HG03066 (cell line): ENCODE measurements around the gene STRN4.
"Not testable (repeated sequence)": the region's sequence is repeated elsewhere in the genome, so short reads cannot be mapped to it uniquely, and the experiment has no call there.

Experiments
- ATAC-seq: cut with Tn5 transposase; IDR thresholded peaks from one replicate; pipeline ENCODE4 v1.9.1; 2021; ENCODE audit warnings: low read depth; ENCODE audit not compliant: unreplicated experiment

The STRN4 gene

DNA sequence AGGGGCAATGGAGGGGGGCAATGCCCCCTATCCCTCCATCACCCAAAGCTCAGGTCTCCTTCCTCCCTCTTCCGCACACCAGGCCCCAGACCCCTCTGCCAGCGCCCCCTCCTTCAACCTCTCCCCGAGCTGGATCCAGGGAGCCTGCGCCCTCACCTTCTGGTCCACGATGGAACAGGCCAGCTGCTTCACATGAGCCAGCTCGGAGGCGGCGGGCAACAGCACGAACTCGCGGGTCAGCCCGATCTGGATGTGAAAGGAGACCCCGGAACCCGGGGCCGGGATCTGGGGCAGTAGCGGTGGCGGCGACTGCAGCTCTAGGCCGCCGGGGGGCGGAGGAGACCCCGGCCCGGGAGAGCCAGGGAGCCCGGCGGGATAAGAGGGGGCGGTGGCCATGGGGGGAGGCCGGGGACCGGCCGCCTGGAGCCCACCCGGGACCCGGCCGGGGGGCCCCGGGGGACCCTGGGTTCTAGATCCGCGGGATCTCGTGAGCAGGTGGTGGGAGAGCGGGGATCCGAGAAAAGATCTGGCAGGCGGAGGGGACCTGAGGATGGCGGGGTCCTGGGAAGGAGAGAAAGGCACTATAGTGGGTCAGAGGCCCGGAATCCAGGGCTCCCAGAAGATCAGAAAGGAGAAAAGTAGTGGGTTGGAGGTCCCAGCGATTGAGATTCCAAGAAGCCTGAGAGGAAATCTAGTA, 30.1 kb downstream of the STRN4 start:
- ATAC-seq, result no peak

DNA sequence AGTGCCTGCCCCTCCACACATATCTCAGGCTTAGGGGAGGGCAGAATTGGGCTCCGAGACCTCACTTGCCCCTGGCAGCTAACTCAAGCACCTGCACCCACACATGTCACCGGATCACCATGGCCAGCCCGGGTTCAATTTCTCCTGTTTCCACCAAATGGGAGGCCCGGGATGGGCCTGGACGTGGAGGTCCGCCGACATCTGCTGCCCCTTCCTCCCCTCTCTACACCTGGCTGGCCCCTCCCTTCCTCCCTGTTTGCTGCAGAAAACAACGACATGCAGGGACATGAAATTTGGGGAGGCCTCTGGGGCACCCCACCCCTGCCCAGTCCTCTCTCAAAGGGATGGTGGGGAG, 30.7 kb downstream of the STRN4 start:
- no peak for ATAC-seq

DNA sequence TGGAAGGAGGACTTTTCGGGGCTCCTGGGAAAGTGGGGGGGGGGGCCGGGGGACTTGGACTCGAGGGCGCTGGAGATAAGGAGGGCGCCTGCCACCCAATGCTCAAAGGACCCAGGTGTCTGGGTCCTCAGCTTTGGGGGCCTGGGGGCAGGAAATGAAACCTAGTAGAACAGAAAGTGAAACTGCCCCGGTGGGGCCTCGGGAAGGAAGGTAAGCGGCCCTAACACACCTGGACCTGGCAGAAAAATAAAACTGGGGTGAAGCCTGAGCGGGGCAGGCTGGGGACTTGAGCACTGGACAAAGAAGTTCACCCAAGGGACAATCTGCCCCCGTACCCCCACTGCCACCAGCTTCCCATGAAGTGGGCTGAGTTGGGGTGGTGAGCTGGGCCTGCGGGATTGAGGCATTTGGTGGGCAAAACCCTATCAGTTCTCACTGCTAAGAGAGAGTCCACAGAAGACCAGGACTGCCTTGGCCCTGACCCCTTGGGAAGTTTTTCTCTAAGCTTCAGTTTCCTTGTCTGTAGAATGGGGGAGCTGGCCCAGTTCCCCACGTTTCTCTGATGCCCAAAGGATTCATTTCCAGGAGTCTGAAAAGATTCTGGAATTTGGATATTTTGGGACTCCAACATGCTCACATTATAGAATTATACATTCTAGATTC, 31.7 kb downstream of the STRN4 start:
- ATAC-seq, result no peak

DNA sequence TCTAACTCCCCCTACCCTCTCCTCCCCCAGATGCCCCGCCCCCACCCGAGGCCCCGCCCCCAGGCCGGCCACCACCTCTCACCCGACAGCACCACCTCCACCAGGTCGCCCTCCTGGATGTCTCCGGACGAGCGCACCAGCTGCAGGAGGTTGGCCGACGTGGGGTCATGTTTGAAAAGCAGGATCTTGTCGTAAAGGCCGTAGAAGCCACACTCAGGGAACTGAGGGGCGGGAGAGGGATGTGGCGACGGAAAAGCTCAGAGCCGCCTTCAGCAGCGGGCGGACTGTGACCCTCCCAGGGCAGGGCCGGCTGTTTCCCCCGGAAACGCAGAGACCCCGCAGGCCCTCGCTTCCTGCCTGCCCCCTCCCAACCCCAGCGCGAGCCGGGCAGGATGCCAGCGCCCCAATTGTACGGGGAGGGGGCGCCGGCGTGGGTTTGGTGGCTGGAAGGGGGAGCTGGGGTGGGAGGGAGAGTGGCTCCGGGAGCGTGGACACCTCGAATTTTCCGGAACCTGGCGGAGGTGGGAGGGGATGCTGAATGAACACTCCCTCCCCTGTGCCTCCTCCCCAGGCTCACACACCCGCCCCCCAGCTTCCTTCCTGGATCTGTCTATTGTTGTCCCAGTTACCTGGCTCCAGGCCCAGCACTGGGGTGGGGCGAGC, 32.3 kb downstream of the STRN4 start:
- ATAC-seq, result no peak

DNA sequence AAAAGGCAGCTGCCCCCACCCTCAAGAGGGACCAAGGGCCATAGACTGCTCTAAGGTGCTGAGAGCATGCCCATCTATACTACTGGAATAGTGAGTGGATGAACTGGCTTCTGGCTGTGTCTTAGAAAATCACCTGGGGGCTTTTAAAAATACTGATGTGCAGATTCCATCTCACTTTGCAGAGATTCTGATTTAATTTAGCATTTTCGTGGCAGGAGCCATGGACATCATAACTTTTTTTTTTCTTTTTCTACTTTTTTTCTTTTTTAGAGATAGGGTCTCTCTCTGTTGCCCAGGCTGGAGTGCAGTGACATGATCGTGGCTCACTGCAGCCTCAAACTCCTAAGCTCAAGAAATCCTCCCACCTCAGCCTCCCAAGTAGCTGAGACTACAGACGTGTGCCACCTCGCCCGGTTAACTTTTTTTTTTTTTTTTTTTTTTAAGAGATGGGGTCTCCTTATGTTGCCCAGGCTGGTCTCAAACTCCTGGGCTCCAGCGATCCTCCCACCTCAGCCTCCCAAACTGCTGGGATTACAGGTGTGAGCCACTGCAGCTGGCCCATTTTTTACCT, 33.4 kb downstream of the STRN4 start:
- ATAC-seq, result not testable (repeated sequence)

DNA sequence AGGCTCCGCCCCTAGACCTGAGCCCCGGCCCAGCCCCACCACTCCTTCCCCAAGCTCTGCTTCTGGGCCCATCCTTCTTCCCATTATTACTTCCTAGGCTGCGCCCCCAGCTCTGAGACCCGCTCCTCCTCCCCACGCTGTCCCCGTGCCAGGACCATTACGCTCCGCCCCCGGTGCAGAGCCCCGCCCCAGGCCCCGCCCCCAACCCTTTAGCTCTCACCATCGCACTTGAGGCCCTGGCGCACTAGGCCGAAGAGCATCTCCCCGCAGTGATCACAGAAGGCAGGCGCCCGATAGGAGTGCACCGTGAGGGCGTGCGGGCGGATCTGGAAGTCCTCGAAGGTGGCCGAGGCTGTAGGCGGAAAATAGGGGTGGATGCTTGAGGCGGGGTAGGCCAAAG, 35.6 kb downstream of the STRN4 start:
- ATAC-seq, result no peak

DNA sequence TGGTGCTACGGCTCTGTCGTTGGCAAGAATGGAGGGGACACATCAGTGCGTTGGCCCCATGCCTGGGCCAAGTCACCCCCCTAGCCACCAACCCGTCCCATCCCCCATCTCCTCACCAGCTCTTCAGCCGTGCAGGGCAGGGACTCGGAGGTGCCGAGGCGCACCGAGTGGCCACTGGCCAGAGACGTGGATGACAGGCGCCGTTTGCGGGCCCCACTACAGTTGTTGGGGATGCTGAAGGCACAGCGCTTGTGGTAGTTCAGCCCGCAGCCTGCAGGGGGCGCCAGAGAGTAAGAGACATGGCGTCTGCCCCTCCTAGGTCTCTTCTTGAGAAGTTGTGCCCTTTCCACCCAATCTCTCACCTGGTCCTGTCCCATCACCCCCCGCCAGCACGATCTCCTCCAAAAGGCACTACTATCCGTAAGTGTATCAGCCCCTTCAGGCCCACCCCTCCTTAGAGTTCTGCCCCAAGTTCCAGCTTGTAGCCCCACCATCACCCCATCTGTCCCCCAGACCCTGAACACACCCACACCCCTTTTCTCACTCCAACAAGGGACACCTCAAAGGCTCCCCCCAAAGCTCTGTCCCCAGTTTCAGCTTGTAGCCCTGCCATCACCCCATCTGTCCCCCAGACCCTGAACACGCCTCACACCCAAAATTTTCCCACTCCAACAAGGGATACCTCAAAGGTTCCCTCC, 41.7 kb downstream of the STRN4 start:
- ATAC-seq, result no peak

DNA sequence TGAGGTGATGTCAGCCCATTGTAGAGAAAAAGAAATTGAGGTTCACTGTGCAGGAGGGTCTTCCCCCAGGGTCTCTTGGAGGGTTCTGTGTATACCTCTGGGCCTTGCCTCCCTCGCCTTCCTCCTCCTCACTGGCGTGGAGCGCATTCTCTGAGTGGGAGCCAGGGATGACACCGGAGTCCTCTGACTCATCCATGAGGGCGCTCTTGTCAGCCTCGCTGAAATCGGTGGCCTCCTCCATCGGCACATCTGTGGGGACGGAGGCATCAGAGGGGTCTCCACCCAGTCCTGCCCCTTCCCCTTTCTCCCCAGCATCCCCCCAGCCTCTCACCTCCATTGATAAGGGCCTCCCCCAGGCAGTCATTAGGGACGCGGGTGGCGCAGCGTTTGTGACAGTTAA, 45.5 kb downstream of the STRN4 start:
- no peak for ATAC-seq

DNA sequence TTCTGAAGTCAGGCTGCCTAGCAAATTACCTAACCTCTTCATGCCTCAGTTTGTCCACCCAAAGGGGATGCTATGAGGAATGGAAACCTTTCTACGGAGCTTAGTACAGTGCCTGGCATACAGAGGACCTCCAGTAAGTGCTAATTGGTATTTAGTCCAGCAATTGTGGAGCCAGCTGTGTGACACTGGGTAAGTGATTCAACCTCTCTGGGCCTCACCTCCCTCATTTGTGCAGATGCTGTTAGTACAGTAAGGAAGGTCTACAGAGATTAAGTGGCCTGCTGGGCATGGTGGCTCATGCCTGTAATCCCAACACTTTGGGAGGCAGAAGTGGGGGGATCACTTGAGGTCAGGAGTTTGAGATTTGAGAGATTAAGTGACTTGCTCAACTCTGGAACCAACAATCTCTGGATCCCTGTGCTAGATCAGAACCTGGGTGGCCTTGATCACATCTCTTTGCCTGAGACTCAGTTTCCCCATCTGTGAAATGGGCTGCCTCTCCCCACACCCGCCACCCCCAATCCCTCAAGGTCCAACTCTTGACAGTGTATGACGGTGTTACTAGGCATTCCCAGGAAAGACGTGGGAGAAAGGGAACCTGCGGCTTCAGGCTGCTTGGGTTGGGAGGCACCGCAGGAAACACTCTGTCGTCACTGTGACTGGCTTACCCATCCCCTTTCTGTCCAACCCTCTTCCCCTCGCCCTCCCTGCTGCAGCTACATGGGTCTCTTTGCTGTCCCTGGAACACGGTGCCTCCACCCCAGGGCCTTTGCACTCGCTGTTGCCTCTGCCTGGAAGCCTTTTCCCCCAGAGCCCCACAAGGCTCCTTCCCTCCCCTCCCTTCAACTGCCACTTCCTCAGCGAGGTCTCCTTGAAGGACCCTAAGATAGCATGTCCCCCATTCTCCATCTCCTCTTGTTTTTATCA, 47.6 kb downstream of the STRN4 start:
- no peak for ATAC-seq

DNA sequence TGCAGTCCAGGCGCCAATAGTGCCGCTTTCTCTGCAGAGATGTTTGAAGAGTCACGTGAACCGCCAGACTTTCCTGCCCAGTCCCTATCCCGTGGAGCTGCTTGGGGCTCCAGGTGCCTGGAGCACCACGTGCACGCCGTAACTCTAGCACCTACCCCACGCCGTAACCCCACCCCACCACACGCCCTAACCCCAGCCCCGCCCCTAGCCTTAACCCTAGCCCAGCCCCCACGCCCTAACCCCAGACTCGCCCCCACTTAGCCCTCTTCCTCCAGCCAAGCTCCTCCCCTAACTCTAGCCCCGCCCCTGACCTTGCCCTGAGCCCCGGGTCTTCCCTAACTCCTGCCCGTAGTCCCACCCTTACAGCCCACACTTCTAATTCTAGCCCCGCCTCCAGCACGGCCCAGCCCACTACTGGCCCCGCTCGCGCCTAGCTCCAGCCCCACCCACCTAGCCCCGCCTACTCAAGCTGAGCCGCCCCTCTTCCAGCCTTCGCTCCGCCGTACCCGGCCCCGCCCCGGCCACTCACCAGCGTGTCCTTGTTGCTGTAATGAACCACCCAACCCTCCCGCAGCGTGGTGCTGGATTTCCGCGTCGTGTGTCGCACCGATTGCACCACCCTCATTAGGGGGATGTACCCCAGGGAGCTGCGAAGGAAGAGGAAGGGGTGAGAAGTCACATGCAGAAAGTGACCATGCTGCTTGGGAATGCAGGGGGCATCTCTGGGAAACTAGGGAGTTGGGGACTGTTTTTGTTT, 48.9 kb downstream of the STRN4 start:
- ATAC-seq, result no peak

DNA sequence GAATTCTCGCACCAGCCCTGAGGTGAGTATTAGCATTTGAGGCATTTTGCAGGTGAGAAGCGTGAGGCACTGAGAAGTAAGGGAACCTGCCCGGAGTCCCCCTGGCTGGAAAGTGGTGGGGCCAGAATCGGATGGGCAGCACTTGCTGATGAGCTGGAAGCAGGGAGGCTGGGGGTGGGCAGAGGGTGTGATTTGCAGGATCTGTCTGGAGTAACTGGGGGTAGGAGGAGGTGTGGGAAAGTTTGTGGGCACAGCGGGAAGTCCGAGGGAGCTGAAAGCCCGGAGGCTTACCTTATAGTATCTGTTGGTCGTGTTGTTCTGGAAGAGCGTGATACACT, 49.4 kb downstream of the STRN4 start:
- ATAC-seq, result no peak

DNA sequence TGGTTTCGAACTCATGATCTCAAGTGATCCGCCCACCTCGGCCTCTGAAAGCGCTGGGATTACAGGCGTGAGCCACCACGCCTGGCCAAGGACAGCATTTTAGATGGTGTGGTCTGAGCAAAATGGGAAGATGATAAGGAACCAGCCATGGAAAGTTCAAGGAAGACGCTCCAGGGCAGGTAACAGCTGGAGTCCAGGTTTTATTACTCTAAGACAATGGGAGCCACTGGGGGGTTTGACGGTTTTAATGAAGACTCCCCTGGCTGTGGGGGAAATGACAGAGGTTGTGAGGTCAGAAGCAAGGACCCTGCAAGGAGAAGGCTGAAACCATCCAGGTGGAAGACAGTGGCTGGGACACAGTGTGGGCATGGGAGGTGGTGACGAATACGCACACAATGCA, 50.2 kb downstream of the STRN4 start:
- ATAC-seq, result no peak

DNA sequence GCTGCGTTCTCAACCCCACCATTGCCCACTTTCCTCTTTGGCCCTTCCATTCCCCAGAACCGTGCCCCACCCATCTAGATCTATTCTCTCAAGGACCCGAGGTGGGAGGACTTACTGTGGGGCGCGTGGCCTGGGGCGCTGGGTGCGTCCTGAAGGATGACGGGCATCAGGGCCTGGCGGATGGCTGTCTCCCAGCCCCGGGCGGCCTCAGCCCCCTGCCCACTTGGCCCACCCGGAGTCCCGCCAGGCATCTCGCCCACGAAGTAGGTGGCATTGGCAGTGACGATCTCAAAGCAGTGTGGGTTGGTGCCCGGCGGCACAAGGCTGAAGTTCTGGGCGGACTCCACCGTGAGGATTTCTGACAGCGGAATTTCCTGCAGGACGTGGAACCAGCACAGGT, 52.5 kb downstream of the STRN4 start:
- ATAC-seq, result no peak

DNA sequence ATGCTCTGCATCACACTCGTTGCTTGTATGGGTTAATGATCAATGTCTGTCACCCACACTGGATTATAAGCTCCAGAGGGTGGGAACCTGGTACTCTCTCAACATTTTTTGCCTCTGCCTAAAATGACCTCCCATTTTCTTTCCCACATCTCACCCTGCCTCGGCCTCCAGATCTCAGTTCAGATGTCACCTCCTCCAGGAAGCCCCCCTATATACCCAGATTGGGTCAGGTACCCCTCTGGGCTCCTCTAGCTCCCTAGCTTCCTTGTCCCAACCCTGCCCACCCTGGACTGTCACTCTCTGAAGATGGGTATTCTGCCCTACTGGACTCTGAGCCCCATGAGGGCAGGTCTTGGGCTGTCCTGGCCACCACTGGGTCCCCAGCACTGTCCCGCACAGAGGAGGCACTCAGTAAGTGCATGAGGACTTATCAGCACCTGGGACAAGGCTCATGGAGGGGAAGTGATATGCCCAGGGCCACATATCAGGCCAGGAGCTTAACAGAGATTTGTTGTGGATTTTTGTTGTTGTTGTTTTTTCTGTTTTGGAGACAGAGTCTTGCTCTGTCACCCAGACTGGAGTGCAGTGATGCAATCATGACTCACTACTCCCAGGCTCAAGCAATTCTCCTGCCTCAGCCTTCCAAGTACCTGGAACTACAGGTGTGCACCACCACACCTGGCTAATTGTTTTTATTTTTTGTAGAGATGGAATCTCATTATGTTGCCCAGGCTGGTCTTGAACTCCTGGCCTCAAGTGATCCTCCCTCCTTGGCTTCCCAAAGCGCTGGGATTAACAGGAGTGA, 53.1 kb downstream of the STRN4 start:
- no peak for ATAC-seq

DNA sequence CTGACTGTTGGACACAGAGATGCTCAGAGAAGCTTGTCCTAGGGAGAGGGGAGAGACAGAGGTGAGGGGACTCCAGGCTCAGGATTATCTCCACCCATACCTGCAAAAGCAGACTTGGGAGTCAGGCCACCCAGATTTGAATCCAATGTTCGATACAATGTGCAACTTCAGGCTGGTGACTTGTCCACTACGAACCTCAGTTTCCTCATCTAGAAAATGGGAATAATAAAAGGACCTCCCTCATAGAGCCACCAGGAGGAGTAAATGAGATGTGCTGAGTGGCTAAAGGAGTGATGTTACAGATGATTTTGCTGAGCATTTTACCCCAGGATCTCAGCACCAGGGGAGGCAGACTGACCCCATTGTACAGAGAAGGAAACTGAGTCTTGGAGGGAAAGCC, 54.3 kb downstream of the STRN4 start:
- no peak for ATAC-seq

DNA sequence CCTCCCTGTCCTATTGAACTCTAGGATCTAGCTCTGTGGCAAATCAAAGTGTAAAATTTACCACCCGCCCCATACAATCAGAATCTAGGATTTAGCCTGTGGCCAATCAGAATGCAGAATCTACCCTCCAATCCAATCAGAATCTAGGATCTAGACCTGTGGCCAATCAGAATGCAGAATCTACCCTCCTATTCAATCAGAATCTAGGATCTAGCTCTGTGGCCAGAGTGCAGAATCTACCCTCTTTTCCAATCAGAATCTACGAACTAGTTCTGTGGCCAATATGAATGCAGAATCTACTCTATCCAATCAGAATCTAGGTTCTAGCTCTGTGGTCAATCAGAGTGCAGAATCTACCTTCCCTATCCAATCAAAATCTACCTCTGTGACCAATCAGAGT, 55.1 kb downstream of the STRN4 start:
- ATAC-seq, result no peak

DNA sequence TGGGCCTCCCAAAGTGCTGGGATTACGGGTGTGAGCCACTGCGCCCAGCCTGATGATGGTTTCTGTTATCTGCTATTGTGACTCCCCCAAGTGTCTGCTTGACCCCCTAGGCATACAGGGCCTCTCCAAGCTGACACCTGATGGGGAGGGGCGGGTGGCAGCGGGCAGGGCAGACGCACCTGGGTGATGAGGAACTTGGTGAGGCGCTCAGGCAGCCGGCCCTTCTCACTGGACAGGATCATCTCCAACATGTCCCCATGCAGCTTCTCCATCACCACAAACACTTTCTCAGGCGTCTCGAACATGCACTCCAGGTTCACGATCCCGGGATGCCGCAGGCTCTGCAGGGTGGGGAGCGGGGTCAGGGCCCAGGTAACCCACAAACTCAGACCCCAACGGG, 56.9 kb downstream of the STRN4 start:
- no peak for ATAC-seq

DNA sequence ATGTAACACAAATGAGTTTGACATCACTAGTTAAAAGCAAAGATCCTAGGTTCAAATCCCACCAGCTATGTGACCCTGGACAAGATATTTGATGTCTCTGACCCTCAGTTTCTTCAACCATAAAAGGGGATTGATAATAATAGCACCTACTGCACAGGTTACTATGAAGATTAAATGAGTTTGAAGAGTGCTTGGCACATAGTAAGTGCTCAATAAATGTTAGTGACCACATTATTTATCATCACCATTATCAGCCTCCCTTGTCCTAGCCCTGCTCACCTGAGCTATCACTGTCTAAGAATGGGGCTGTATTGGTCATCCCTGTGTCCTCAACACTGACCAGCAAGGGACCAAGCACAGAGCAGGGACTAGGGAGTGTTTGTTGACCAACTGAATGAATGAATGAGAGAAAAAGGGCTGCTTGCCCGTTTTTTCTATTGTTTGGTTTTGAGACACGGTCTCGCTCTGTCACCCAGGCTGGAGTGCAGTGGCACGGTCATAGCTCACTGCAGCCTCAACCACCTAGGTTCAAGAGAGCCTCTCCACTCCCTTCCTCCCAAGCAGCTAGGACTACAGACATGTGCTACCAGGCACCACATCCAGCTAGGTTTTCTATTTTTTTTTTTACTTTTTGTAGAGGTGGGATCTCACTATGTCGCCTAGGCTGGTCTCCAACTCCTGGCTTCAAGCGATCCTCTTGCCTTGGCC, 58.7 kb downstream of the STRN4 start:
- no peak for ATAC-seq
